Thyroid gland (tissue), 4 donors: ENCODE measurements around the gene CCK. TPM values are rescaled to one million over a fixed set of nuclear protein-coding genes. Genes with fewer than 3 reads are reported as not detected.

Source experiments
- DNase-seq, 2 donors: peaks; one replicate each; pipeline ENCODE4 v3.0.0-alpha.2; 2019
- H3K27ac ChIP-seq, 3 donors: fragments of 200-600 bp; sonication (generic); 1 replicate in 2 of 3; 2 replicates in 1 of 3; pipeline ENCODE4 v1.5.1; 2016 to 2019; ENCODE audit warnings: mild to moderate bottlenecking in 1 of 3, moderate library complexity in 1 of 3
- H3K27me3 ChIP-seq: fragments of 200-600 bp; sonication (generic); one replicate; pipeline ENCODE4 v1.5.1; 2019
- H3K36me3 ChIP-seq, 2 donors: fragments of 200-600 bp; sonication (generic); one replicate each; pipeline ENCODE4 v1.5.1; 2016 to 2019
- H3K4me1 ChIP-seq, 2 donors: fragments of 200-600 bp; sonication (generic); one replicate each; pipeline ENCODE4 v1.5.1; 2017 to 2019
- H3K4me3 ChIP-seq, 3 donors: fragments of 200-600 bp; sonication (generic); replicated peaks in 1 of 3; 1 replicate in 2 of 3; 2 replicates in 1 of 3; pipeline ENCODE4 v1.5.1; 2016; ENCODE audit warnings: mild to moderate bottlenecking in 1 of 3
- H3K9me3 ChIP-seq: fragments of 200-600 bp; sonication (generic); one replicate; pipeline ENCODE4 v1.5.1; 2017
- POLR2A ChIP-seq, 2 donors: fragments of 450-650 bp; IDR thresholded peaks; one replicate each; pipeline ENCODE4 v1.6.1; 2017; ENCODE audit warnings: antibody characterized with exemption in 2 of 2, mild to moderate bottlenecking in 2 of 2, moderate library complexity in 1 of 2
- WGBS, 2 donors: methylation state at CpG; one replicate each; pipeline ENCODE4 v1.1.5; 2017; 5-methylcytosine and 5-hydroxymethylcytosine counted together
- intact Hi-C: fragments of 100-400 bp; cut with DNase I; formaldehyde crosslinking; loops from one replicate; pipeline ENCODE4 v1.15.1; 2023
- total RNA-seq, 4 donors: library from RNA; depleted of rRNA; stranded (reverse); fragments of >200 nt; gene quantifications; one replicate each; pipeline ENCODE4 v1.2.3, GENCODE V29; 2016
- TF ChIP-seq, protein P1 (sequence below), 6 experiments: fragments of 200-600 bp in 3 of 6; fragments of 450-650 bp in 3 of 6; sonication (generic) in 3 of 6; IDR thresholded peaks; one replicate each; pipeline ENCODE4 v1.5.1; 2016 to 2019; ENCODE audit warnings: antibody characterized with exemption in 6 of 6, mild to moderate bottlenecking in 2 of 6, inconsistent platforms in 1 of 6, moderate library complexity in 1 of 6

CCK gene
- total RNA-seq, 4 donors from 2014 or later = 0.89 TPM; not detected in 3

GRCh38 chr3:42276141-42277132 is 10.5 kb upstream of the CCK start:
- Histone ChIP-seq H3K27ac (no peak overlapping the region), H3K4me1 (no peaks in the 10 kb centered on the region), H3K27me3 (no peaks in the 10 kb centered on the region), H3K9me3 (no peaks in the 10 kb centered on the region), H3K36me3 (no peaks in the 10 kb centered on the region), H3K4me3 (no peak overlapping the region)
- intact Hi-C loops = no loop called here
- TF ChIP-seq POLR2A (IDR thresholded peaks at IDR 0.05) = no peak
- TF ChIP-seq, protein P1, sequence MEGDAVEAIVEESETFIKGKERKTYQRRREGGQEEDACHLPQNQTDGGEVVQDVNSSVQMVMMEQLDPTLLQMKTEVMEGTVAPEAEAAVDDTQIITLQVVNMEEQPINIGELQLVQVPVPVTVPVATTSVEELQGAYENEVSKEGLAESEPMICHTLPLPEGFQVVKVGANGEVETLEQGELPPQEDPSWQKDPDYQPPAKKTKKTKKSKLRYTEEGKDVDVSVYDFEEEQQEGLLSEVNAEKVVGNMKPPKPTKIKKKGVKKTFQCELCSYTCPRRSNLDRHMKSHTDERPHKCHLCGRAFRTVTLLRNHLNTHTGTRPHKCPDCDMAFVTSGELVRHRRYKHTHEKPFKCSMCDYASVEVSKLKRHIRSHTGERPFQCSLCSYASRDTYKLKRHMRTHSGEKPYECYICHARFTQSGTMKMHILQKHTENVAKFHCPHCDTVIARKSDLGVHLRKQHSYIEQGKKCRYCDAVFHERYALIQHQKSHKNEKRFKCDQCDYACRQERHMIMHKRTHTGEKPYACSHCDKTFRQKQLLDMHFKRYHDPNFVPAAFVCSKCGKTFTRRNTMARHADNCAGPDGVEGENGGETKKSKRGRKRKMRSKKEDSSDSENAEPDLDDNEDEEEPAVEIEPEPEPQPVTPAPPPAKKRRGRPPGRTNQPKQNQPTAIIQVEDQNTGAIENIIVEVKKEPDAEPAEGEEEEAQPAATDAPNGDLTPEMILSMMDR (IDR thresholded peaks at IDR 0.05) = no peak
- DNase-seq = no peak
- 67 to 77% methylated on average over 3 of the region's 3 CpGs for WGBS, 2 donors

DNA sequence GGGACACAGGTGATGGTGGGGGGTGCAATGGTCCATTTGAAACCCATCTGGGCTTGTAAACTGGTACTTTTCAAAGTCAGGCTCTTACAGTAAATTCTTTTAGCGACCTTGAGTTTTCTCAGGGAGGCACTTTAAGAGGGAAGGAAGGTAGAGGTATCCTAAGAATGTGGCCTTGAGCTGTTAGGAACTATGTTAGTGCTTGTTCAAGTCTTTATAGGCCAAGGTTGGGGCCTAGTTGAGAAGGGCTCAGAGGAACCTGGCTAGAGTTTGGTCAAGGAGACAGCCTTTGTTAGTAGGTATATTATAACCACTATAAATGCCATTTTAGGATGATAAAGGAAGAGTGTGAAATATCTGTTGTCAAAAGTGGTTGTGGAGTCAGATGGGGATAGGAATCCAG is 9.2 kb upstream of the CCK start:
- H3K27ac ChIP-seq = no peak overlapping the region
- no peak for DNase-seq
- TF ChIP-seq, protein P1 (IDR thresholded peaks at IDR 0.05) = no peak
- no peak for TF ChIP-seq POLR2A (IDR thresholded peaks at IDR 0.05)
- H3K27me3 ChIP-seq = no peaks in the 10 kb centered on the region
- 29 to 38% methylated on average over 1 of the region's 1 CpG for WGBS, 2 donors
- H3K4me1 ChIP-seq = no peaks in the 10 kb centered on the region
- no peaks in the 10 kb centered on the region for H3K36me3 ChIP-seq
- H3K4me3 ChIP-seq = no peak overlapping the region
- H3K9me3 ChIP-seq = no peaks in the 10 kb centered on the region
- intact Hi-C loops = no loop called here

DNA sequence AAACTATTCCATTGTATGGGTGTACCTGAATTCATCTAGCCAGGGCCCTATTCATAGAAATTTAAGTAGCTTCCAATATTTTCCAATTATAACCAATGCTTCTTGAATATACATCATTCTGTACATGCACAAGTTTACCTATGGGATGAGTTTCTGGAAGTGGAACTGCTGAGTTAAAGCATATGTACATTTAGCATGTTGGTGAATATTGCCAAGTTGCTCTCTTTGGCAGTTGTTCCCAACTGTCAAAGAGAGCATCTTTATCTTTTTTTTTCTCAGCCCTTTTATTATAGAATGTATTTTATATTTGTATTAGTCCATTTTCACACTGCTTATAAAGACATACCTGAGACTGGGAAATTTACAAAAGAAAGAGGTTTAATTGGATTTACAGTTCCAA is 8.3 kb upstream of the CCK start:
- TF ChIP-seq POLR2A (IDR thresholded peaks at IDR 0.05) = no peak
- TF ChIP-seq, protein P1 (IDR thresholded peaks at IDR 0.05) = no peak
- Histone ChIP-seq H3K36me3 (no peaks in the 10 kb centered on the region), H3K9me3 (no peaks in the 10 kb centered on the region), H3K4me1 (no peaks in the 10 kb centered on the region), H3K4me3 (no peak overlapping the region), H3K27me3 (no peaks in the 10 kb centered on the region), H3K27ac (no peak overlapping the region)
- no peak for DNase-seq
- intact Hi-C loops = no loop called here

- Histone ChIP-seq H3K27ac (no peak overlapping the region), H3K36me3 (no peaks in the 10 kb centered on the region), H3K27me3 (no peaks in the 10 kb centered on the region), H3K4me3 (no peak overlapping the region), H3K9me3 (no peaks in the 10 kb centered on the region), H3K4me1 (no peaks in the 10 kb centered on the region)
- intact Hi-C loops = no loop called here
- WGBS, 2 donors = 49 to 53% methylated on average over 2 of the region's 2 CpGs
- no peak for TF ChIP-seq POLR2A (IDR thresholded peaks at IDR 0.05)
- TF ChIP-seq, protein P1 (IDR thresholded peaks at IDR 0.05) = no peak
- no peak for DNase-seq
Measured at GRCh38 chr3:42273361-42273760, 7.4 kb upstream of the CCK start.

DNA sequence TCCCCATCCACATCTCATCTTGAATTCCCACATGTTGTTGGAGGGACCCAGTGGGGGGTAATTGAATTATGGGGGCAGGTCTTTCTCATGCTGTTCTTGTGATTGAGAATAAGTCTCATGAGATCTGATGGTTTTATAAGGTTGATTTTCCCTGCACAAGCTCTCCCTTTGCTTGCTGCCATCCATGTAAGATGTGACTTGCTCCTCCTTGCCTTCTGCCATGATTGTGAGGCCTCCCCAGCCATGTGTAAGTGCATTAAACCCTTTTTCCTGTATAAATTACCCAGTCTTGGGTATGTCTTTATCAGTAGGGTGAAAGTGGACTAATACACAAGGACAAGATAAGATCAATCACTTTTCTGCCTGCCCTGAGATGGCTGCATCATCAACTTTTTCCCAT is 5.8 kb upstream of the CCK start:
- Histone ChIP-seq H3K4me3 (no peak overlapping the region), H3K27me3 (no peaks in the 10 kb centered on the region), H3K4me1 (no peaks in the 10 kb centered on the region), H3K27ac (no peak overlapping the region), H3K9me3 (no peaks in the 10 kb centered on the region), H3K36me3 (no peaks in the 10 kb centered on the region)
- no peak for DNase-seq
- TF ChIP-seq, protein P1 (IDR thresholded peaks at IDR 0.05) = no peak
- no peak for TF ChIP-seq POLR2A (IDR thresholded peaks at IDR 0.05)
- intact Hi-C loops = no loop called here
